Cerebellar cortex (tissue), 1 donor: ENCODE results near the gene WWOX.

Experiments used
- DNase-seq: peaks from one replicate; pipeline ENCODE4 v3.0.0-alpha.2; 2015; ENCODE audit warnings: low spot score

The WWOX gene

DNA sequence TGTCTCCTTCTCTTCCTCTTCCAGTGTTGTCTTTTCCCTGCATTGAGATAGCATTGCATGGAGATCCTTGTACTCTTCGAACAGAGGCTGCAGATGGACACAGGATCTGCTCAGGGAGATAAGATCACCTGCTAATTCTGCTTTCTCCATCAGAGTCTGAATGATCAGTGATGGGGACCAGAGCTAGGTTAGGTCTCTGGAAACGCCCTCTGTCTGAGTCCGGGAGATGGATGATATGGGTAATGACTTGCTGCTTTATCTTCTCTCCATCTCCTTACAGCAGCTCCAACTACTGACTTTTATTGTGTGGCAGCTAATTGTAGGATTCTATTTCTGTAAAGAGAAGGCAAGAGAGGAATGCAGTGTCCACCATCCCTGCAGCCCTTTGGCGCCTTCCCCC, 435.6 kb downstream of the WWOX start:
- DNase-seq: no peak

GRCh38 chr16:78537511-78537910, 438.1 kb downstream of the WWOX start:
- DNase-seq: no peak

DNA sequence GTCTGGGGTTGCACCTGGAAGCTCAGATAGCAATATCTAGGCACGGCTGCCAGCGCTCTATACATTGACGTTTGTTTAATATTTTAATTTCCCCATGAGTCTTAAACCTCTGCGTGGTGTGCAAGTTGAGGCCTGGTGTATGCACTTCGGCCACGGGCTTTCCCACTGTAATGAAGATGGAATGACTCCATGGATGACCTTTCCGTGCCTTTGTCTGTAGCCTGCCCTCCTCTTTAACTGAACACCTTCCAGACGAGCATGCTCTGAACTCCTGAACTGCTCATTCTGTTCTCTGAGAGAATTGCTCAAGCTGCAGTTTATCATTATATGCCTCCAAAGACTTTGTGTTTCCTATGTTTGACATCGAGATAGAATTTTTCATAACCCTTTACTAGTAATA, 438.8 kb downstream of the WWOX start:
- no peak for DNase-seq

GRCh38 chr16:78538919-78539318, 439.5 kb downstream of the WWOX start:
- no peak for DNase-seq

GRCh38 chr16:78542419-78542818, 443.0 kb downstream of the WWOX start:
- DNase-seq: no peak

DNA sequence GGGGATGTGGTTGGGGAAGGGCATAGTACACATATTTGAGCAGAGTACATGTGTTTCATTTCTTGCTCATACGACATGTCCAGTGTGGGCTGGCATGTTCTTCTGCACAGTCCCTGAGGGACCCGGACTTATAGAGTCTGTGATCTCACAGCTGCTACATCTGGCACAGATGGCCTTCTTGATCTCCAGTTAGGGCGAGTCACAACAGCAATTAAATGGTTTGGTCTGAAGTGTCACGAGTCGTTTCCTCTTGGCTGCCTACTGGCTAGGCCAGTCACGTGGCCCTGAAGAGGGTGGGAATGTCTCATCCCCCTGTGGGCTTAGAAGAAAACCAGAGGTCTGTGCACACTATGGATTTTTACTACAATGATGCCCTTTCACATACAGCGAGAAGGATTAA, 443.6 kb downstream of the WWOX start:
- no peak for DNase-seq

GRCh38 chr16:78549366-78549765, 449.9 kb downstream of the WWOX start:
- no peak for DNase-seq

GRCh38 chr16:78551487-78552085, 452.1 kb downstream of the WWOX start:
- DNase-seq: no peak

- DNase-seq: no peak
These were observed 452.7 kb downstream of the WWOX start for GRCh38 chr16:78552106-78552675.

DNA sequence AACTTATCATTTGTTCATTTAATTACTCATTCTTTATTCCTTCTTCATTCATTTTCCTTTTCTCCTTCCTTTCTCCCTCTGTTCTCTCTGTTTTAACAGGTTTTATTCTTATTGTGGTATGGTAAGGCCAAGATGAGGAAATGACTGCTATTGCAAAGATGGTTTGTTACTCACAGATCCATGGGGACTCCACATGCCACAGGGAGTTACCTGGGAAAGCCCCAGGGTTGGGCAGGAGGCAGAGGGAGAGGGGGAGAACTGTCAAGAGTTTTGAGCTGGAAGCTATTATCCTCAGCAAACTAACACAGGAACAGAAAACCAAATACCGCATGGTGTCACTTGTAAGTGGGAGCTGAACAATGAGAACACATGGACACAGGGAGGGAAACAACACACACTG, 453.3 kb downstream of the WWOX start:
- no peak for DNase-seq

GRCh38 chr16:78553268-78554039, 454.0 kb downstream of the WWOX start:
- DNase-seq: no peak

GRCh38 chr16:78556421-78556820, 457.0 kb downstream of the WWOX start:
- DNase-seq: no peak

GRCh38 chr16:78560997-78561396, 461.5 kb downstream of the WWOX start:
- no peak for DNase-seq

GRCh38 chr16:78562111-78562510, 462.7 kb downstream of the WWOX start:
- DNase-seq: no peak

GRCh38 chr16:78562650-78563049, 463.2 kb downstream of the WWOX start:
- no peak for DNase-seq

DNA sequence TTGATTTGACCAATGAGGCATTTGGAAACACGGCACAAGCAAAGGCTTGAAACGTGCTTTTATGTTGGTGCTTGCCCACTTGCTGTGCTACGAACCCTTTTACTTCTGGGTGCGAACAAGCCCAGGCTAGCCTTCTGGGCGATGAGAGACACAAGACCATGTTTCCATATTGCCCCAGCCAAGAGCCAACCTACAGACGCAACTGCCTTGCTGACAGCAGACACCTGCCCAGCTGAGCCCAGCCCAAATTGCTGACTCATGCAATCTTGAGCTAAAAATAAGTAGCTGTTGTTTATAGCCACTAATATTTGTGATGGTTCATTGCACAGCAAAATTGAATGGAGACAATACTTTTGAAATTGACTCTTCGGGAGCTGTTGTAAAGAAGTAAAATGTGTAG, 464.5 kb downstream of the WWOX start:
- DNase-seq: no peak

DNA sequence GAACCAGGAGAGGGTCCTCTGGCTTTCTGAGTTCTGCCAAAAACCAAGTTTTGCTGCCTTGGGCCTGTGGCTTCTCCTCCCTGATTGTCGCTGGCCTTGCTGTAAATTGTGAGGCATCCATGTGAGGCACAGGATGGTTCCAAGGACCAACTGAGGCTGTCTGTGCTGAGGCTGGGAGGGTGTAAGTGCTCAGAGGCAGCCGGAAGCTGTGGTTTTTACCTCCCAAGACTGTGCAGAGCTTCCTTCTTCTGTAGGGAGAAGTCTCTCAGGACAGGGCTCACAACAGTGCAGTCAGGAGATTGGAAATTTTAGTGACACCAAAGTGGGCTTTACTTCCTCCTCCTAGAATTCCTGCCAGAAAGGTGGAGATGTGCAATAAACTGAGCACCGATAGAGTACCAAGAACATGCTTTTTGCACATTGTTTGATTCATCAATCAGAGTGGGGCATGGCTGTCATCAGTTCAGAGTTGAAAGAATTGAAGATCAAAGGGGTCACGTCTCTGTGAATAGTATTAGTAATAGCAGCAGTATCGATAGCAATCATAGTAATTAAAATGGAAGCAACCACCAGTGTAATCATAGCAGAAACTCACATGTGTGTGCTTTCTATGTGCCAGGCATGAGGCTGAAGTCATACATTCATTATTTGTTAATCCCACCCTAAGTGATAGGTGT, 467.1 kb downstream of the WWOX start:
- DNase-seq: no peak

- no peak for DNase-seq
These were observed 471.1 kb downstream of the WWOX start for GRCh38 chr16:78570399-78571141.

GRCh38 chr16:78571434-78571833, 472.0 kb downstream of the WWOX start:
- DNase-seq: no peak

DNA sequence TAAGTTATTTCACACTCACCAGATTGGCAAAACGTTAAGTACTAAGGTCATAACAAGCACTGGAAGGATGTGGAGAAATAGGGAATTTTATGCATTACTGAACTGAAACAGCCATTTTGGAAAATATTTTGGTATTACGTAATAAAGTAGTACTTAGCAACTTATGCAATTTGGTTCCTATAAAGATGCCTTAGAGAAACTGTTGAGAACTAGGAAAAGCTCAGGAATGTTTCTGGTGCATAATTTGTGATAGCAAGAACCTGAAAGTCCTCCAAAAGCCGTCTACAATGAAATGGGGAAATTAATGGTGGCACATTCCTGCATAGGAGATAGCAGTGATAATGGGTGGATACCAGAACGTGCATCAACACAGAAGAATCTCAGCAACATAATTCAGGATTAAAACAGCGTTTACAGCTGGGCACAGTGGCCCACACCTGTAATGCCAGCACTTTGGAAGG, 472.5 kb downstream of the WWOX start:
- no peak for DNase-seq

GRCh38 chr16:78574571-78574970, 475.1 kb downstream of the WWOX start:
- no peak for DNase-seq

DNA sequence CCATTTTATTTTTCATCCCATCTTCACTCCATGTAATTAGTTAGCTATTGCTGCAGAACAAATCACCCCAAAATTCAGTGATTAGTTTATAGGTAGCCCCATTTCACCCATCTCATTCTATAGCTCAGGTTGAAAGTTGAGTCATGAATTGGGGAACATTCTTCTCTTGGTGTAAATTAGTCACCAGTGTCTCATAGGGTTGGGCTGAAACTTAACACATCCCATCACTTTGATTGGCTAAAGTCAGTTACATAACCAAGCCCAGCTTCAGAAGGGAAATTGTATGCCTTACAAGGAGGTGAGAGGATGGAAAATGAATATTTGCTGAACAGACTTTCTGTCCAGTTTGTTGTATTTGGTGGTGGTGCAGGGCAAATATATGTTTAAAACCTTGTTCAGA, 477.5 kb downstream of the WWOX start:
- no peak for DNase-seq
